HEK293 (cell line): Measurements from ENCODE around the gene TNFAIP3.
A peak's percentile ranks its signal among the peaks of the same experiment; 100 is the strongest.

Experiments used
- CTCF ChIA-PET: fragments of 350-600 bp; formaldehyde crosslinking; extraction: SDS; loops from one replicate; lab custom pipeline; 2021; ENCODE audit warnings: antibody characterized with exemption; lab: Yijun Ruan, JAX
- POLR2A ChIA-PET: fragments of 300-600 bp; formaldehyde crosslinking; extraction: SDS; loops from one replicate; lab custom pipeline; 2020; ENCODE audit warnings: antibody characterized with exemption, inconsistent platforms; lab: Yijun Ruan, JAX
- H3K27ac ChIP-seq: fragments of 200-500 bp; sonication (Bioruptor generic); 2 replicates; pipeline ENCODE4 v1.5.1; 2014; ENCODE audit warnings: low read depth, low read length, control low read depth, inconsistent platforms; ENCODE audit errors: extremely low read depth
- H3K36me3 ChIP-seq, 2 experiments: fragments of 200-500 bp in 1 of 2; sonication (Bioruptor generic) in 1 of 2; 1 replicate in 1 of 2; 2 replicates in 1 of 2; pipeline ENCODE4 v1.5.1; 2014 to 2017; ENCODE audit warnings: inconsistent platforms in 2 of 2, low read length in 2 of 2; ENCODE audit not compliant: control insufficient read depth in 2 of 2, insufficient read depth in 1 of 2
- H3K4me1 ChIP-seq: fragments of 200-500 bp; sonication (Bioruptor generic); 2 replicates; pipeline ENCODE4 v1.5.1; 2014; ENCODE audit warnings: mild to moderate bottlenecking, low read length, inconsistent platforms; ENCODE audit not compliant: control insufficient read depth, insufficient read depth
- H3K4me3 ChIP-seq: 2 replicates; pipeline ENCODE4 v1.5.1; 2011; ENCODE audit warnings: low read depth, mild to moderate bottlenecking, control low read depth, low read length, moderate library complexity
- H3K9me3 ChIP-seq: fragments of 200-500 bp; sonication (Bioruptor generic); 2 replicates; pipeline ENCODE4 v1.5.1; 2014; ENCODE audit warnings: low read depth, low read length, inconsistent platforms; ENCODE audit not compliant: control insufficient read depth, insufficient read depth
- BCL11A ChIP-seq: fragments of 450-650 bp; formaldehyde crosslinking; IDR thresholded peaks from 2 replicates; pipeline ENCODE4 v1.5.1; 2016; ENCODE audit warnings: low read depth, missing biosample characterization, missing genetic modification characterization
- OVOL3 ChIP-seq: fragments of 450-650 bp; formaldehyde crosslinking; IDR thresholded peaks from 2 replicates; pipeline ENCODE4 v1.5.1; 2016; ENCODE audit warnings: missing biosample characterization, missing genetic modification characterization
- PRDM1 ChIP-seq: fragments of 450-650 bp; formaldehyde crosslinking; IDR thresholded peaks from 2 replicates; pipeline ENCODE4; 2016; ENCODE audit warnings: missing biosample characterization, missing genetic modification characterization
- SCRT2 ChIP-seq: fragments of 450-650 bp; formaldehyde crosslinking; IDR thresholded peaks from 2 replicates; pipeline ENCODE4 v1.5.1; 2016; ENCODE audit warnings: missing biosample characterization, missing genetic modification characterization
- SP3 ChIP-seq: fragments of 450-650 bp; formaldehyde crosslinking; IDR thresholded peaks from 2 replicates; pipeline ENCODE4 v1.5.1; 2016; ENCODE audit warnings: missing biosample characterization, missing genetic modification characterization
- TCF7L2 ChIP-seq: IDR thresholded peaks from 2 replicates; pipeline ENCODE4 v1.6.1; 2011; ENCODE audit warnings: low read depth, mild to moderate bottlenecking, inconsistent platforms, low read length, moderate library complexity, borderline replicate concordance
- ZBTB17 ChIP-seq: fragments of 450-650 bp; formaldehyde crosslinking; IDR thresholded peaks from 2 replicates; pipeline ENCODE4 v1.5.1; 2016; ENCODE audit warnings: missing biosample characterization, missing genetic modification characterization
- ZFP37 ChIP-seq: fragments of 450-650 bp; formaldehyde crosslinking; IDR thresholded peaks from 2 replicates; pipeline ENCODE4 v1.5.1; 2016; ENCODE audit warnings: missing biosample characterization, missing genetic modification characterization
- ZNF140 ChIP-seq: fragments of 450-650 bp; formaldehyde crosslinking; IDR thresholded peaks from 2 replicates; pipeline ENCODE4 v1.5.1; 2016; ENCODE audit warnings: missing biosample characterization, missing genetic modification characterization
- ZNF157 ChIP-seq: fragments of 450-650 bp; formaldehyde crosslinking; IDR thresholded peaks from 2 replicates; pipeline ENCODE4 v1.5.1; 2016; ENCODE audit warnings: missing biosample characterization, missing genetic modification characterization
- ZNF211 ChIP-seq: fragments of 450-650 bp; formaldehyde crosslinking; IDR thresholded peaks from 2 replicates; pipeline ENCODE4 v1.5.1; 2016; ENCODE audit warnings: low read depth, missing biosample characterization, missing genetic modification characterization
- ZNF280C ChIP-seq: fragments of 450-650 bp; formaldehyde crosslinking; IDR thresholded peaks from 2 replicates; pipeline ENCODE4 v1.5.1; 2016; ENCODE audit warnings: missing biosample characterization, missing genetic modification characterization
- ZNF324 ChIP-seq: fragments of 450-650 bp; formaldehyde crosslinking; IDR thresholded peaks from 2 replicates; pipeline ENCODE4 v1.5.1; 2016; ENCODE audit warnings: missing biosample characterization, missing genetic modification characterization
- ZNF362 ChIP-seq: fragments of 450-650 bp; formaldehyde crosslinking; IDR thresholded peaks from 2 replicates; pipeline ENCODE4 v1.5.1; 2016; ENCODE audit warnings: missing biosample characterization, missing genetic modification characterization
- ZNF433 ChIP-seq: fragments of 450-650 bp; formaldehyde crosslinking; IDR thresholded peaks from 2 replicates; pipeline ENCODE4 v1.5.1; 2016; ENCODE audit warnings: missing biosample characterization, missing genetic modification characterization, low read depth
- ZNF626 ChIP-seq: fragments of 450-650 bp; sonication (Bioruptor Pico); formaldehyde crosslinking; IDR thresholded peaks from 2 replicates; pipeline ENCODE4 v1.5.1; 2018; ENCODE audit warnings: missing biosample characterization, missing genetic modification characterization, inconsistent platforms
- ZNF777 ChIP-seq: fragments of 450-650 bp; formaldehyde crosslinking; IDR thresholded peaks from 2 replicates; pipeline ENCODE4 v1.5.1; 2017; ENCODE audit warnings: missing biosample characterization, missing genetic modification characterization, borderline replicate concordance
- ZNF830 ChIP-seq: fragments of 450-650 bp; IDR thresholded peaks from 2 replicates; pipeline ENCODE4 v1.5.0; 2018; ENCODE audit warnings: missing biosample characterization, missing genetic modification characterization, low read depth, mild to moderate bottlenecking, moderate library complexity
- ZXDB ChIP-seq: fragments of 450-650 bp; formaldehyde crosslinking; IDR thresholded peaks from 2 replicates; pipeline ENCODE4 v1.5.1; 2016; ENCODE audit warnings: missing biosample characterization, missing genetic modification characterization
- TF ChIP-seq, protein P1 (sequence below): fragments of 450-650 bp; formaldehyde crosslinking; IDR thresholded peaks from 2 replicates; pipeline ENCODE4; 2016; ENCODE audit warnings: missing biosample characterization, missing genetic modification characterization
- TF ChIP-seq, protein P2 (sequence below): fragments of 450-650 bp; formaldehyde crosslinking; IDR thresholded peaks from 2 replicates; pipeline ENCODE4 v1.5.1; 2017; ENCODE audit warnings: missing biosample characterization, missing genetic modification characterization
- TF ChIP-seq, protein P3 (sequence below): fragments of 450-650 bp; formaldehyde crosslinking; IDR thresholded peaks from 2 replicates; pipeline ENCODE4 v1.5.1; 2016; ENCODE audit warnings: missing biosample characterization, missing genetic modification characterization
- TF ChIP-seq, protein P4 (sequence below): fragments of 450-650 bp; formaldehyde crosslinking; IDR thresholded peaks from 2 replicates; pipeline ENCODE4 v1.5.1; 2016; ENCODE audit warnings: missing biosample characterization, missing genetic modification characterization, low read depth

TNFAIP3 gene

GRCh38 chr6:137909533-137909932, 42.5 kb downstream of the TNFAIP3 start:
- Histone ChIP-seq H3K4me1 (no peaks in the 10 kb centered on the region), H3K36me3 (no peaks in the 10 kb centered on the region), H3K9me3 (no peaks in the 10 kb centered on the region), H3K4me3 (no peak overlapping the region), H3K27ac (no peak overlapping the region)
- TF ChIP-seq ZNF140 (tag by site-specific recombination) (no peak), TCF7L2 (no peak), SCRT2 (0 out of 2 replicates have a peak, but pooled peaks have one; percentile 41), PRDM1 (tag by site-specific recombination) (peak; percentile 39)
- POLR2A ChIA-PET = no interaction called here
- CTCF ChIA-PET = interaction anchor here (0.5 kb wide), 1 partner anchor 17 kb away, joined by 5 read pairs; no protein-coding TSS in a partner anchor

- H3K36me3 ChIP-seq = no peaks in the 10 kb centered on the region
- POLR2A ChIA-PET = no interaction called here
- H3K9me3 ChIP-seq = no peaks in the 10 kb centered on the region
- TF ChIP-seq ZNF324 (tag by site-specific recombination) (no peak), ZNF211 (tag by site-specific recombination) (no peak), ZXDB (tag by site-specific recombination) (no peak), TCF7L2 (no peak), ZNF777 (tag by site-specific recombination) (no peak), ZNF362 (tag by site-specific recombination) (no peak), ZNF280C (tag by site-specific recombination) (no peak), ZNF157 (tag by site-specific recombination) (no peak), ZNF626 (tag by site-specific recombination) (no peak)
- TF ChIP-seq, protein P1, sequence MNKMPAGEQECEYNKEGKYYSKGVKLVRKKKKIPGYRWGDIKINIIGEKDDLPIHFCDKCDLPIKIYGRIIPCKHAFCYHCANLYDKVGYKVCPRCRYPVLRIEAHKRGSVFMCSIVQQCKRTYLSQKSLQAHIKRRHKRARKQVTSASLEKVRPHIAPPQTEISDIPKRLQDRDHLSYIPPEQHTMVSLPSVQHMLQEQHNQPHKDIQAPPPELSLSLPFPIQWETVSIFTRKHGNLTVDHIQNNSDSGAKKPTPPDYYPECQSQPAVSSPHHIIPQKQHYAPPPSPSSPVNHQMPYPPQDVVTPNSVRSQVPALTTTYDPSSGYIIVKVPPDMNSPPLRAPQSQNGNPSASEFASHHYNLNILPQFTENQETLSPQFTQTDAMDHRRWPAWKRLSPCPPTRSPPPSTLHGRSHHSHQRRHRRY (tag by site-specific recombination) = no peak
- TF ChIP-seq, protein P2, sequence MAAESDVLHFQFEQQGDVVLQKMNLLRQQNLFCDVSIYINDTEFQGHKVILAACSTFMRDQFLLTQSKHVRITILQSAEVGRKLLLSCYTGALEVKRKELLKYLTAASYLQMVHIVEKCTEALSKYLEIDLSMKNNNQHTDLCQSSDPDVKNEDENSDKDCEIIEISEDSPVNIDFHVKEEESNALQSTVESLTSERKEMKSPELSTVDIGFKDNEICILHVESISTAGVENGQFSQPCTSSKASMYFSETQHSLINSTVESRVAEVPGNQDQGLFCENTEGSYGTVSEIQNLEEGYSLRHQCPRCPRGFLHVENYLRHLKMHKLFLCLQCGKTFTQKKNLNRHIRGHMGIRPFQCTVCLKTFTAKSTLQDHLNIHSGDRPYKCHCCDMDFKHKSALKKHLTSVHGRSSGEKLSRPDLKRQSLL = no peak
- H3K4me1 ChIP-seq = no peaks in the 10 kb centered on the region
- H3K4me3 ChIP-seq = no peak overlapping the region
- CTCF ChIA-PET = interaction anchor here (0.6 to 2.3 kb wide), 5 partner anchors 23 to 111 kb away, joined by 3 to 8 read pairs (median 4); no protein-coding TSS in a partner anchor
- no peak overlapping the region for H3K27ac ChIP-seq
Observed at GRCh38 chr6:137910424-137910834, 43.4 kb downstream of the TNFAIP3 start.

DNA sequence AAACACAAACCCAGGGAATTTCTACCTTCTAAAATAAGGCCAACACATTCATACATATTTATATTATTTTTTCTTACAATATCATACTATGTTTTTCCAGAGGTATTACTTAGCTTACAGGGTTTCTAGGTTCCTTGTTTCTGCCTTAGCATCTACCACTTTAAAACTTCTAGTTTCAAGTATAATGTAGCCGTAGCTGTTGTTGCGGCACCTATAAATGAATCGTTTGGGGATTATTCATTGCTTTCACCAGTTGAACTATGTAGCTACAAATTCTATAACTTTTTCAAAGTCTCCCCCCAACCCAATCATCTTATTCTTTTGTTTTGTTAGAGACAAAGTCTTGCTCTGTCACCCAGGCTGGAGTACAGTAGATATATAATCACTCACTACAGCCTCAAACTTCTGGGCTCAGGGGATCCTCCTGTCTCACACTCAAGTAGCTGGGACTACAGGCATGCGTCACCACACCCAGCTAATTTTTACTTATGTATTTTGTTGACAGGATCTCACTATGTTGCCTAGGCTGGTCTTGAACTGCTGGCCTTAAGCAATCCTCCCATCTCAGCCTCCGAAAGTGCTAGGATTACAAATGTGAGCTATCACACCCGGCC, 43.9 kb downstream of the TNFAIP3 start:
- Histone ChIP-seq H3K36me3 (no peaks in the 10 kb centered on the region), H3K4me1 (no peaks in the 10 kb centered on the region), H3K4me3 (no peak overlapping the region), H3K9me3 (no peaks in the 10 kb centered on the region), H3K27ac (no peak overlapping the region)
- ChIA-PET POLR2A (no interaction called here), CTCF (interaction anchor here (0.6 to 2.3 kb wide), 7 partner anchors 23 to 867 kb away, joined by 3 to 8 read pairs (median 4); no protein-coding TSS in a partner anchor)
- TF ChIP-seq BCL11A (tag by site-specific recombination) = no peak
- no peak for TF ChIP-seq ZNF433 (tag by site-specific recombination)
- TF ChIP-seq, protein P3, sequence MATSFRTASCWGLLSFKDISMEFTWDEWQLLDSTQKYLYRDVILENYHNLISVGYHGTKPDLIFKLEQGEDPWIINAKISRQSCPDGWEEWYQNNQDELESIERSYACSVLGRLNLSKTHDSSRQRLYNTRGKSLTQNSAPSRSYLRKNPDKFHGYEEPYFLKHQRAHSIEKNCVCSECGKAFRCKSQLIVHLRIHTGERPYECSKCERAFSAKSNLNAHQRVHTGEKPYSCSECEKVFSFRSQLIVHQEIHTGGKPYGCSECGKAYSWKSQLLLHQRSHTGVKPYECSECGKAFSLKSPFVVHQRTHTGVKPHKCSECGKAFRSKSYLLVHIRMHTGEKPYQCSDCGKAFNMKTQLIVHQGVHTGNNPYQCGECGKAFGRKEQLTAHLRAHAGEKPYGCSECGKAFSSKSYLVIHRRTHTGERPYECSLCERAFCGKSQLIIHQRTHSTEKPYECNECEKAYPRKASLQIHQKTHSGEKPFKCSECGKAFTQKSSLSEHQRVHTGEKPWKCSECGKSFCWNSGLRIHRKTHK = no peak
- TF ChIP-seq, protein P4, sequence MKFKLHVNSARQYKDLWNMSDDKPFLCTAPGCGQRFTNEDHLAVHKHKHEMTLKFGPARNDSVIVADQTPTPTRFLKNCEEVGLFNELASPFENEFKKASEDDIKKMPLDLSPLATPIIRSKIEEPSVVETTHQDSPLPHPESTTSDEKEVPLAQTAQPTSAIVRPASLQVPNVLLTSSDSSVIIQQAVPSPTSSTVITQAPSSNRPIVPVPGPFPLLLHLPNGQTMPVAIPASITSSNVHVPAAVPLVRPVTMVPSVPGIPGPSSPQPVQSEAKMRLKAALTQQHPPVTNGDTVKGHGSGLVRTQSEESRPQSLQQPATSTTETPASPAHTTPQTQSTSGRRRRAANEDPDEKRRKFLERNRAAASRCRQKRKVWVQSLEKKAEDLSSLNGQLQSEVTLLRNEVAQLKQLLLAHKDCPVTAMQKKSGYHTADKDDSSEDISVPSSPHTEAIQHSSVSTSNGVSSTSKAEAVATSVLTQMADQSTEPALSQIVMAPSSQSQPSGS (tag by site-specific recombination) = no peak
- no peak for TF ChIP-seq ZBTB17 (tag by site-specific recombination)
- TF ChIP-seq ZNF830 (tag by site-specific recombination) = no peak
- TF ChIP-seq ZFP37 (tag by site-specific recombination) = no peak
- TF ChIP-seq SP3 (tag by site-specific recombination) = no peak
- TF ChIP-seq OVOL3 (tag by site-specific recombination) = no peak
